ENCODE data around the gene GIGYF1. TPM values are rescaled to one million over a fixed set of nuclear protein-coding genes. Genes with fewer than 3 reads are reported as not detected.

GIGYF1 gene
- total and polyA plus RNA-seq, 2 donors from 2014 or later: 11.6 to 51.3 TPM

GRCh38 chr7:100680576-100681271 is 13.3 kb downstream of the GIGYF1 start:
- no peak overlapping the region for H3K27ac ChIP-seq (ENCODE audit: low read depth in 2 of 2, low read length in 2 of 2)
- H3K4me1 ChIP-seq (ENCODE audit: control insufficient read depth in 2 of 3, insufficient read depth in 2 of 3, low read depth in 1 of 3, low read length in 3 of 3): peaks cover 0 to 3% (median 0%) of the 10 kb centered on the region in 3 donors
- no peak overlapping the region for H3K4me3 ChIP-seq (ENCODE audit: low read length in 3 of 3)
- no peak for TF ChIP-seq CTCF (IDR thresholded peaks at IDR 0.05; ENCODE audit: borderline replicate concordance, extremely low read depth, insufficient read depth)
- intact Hi-C loops (cut with DNase I): loop anchor here (10.0 kb wide), 2 partner anchors 106 to 216 kb away; partner anchors contain the start of genes SAP25 and SPACDR
- H3K27me3 ChIP-seq (ENCODE audit: control insufficient read depth, insufficient read depth, low read length): no peaks in the 10 kb centered on the region
- no peak overlapping the region for H3K9ac ChIP-seq (ENCODE audit: low read length in 3 of 3)
- no peak for FAIRE-seq
- DNase-seq: peak in 2 of 5 donors; percentile 63 to 81
- H3K9me3 ChIP-seq (ENCODE audit: control insufficient read depth in 2 of 3, insufficient read depth in 1 of 3, low read length in 3 of 3): no peaks in the 10 kb centered on the region
- H3K36me3 ChIP-seq (ENCODE audit: control insufficient read depth in 2 of 3, insufficient read depth in 3 of 3, low read length in 3 of 3): peaks cover 2 to 32% (median 25%) of the 10 kb centered on the region in 3 donors

GRCh38 chr7:100679927-100680575 is 14.0 kb downstream of the GIGYF1 start:
- no peaks in the 10 kb centered on the region for H3K9me3 ChIP-seq (ENCODE audit: control insufficient read depth in 2 of 3, insufficient read depth in 1 of 3, low read length in 3 of 3)
- H3K9ac ChIP-seq (ENCODE audit: low read length in 3 of 3): no peak overlapping the region
- H3K27ac ChIP-seq (ENCODE audit: low read depth in 2 of 2, low read length in 2 of 2): no peak overlapping the region
- no peak for FAIRE-seq
- TF ChIP-seq CTCF (IDR thresholded peaks at IDR 0.05; ENCODE audit: borderline replicate concordance, extremely low read depth, insufficient read depth): no peak
- H3K4me3 ChIP-seq (ENCODE audit: low read length in 3 of 3): no peak overlapping the region
- peak in 2 of 5 donors; percentile 45 to 54 for DNase-seq
- no peaks in the 10 kb centered on the region for H3K27me3 ChIP-seq (ENCODE audit: control insufficient read depth, insufficient read depth, low read length)
- intact Hi-C loops (cut with DNase I): loop anchor here (10.0 kb wide), 2 partner anchors 105 to 215 kb away; partner anchors contain the start of genes SAP25 and SPACDR
- peaks cover 0 to 3% (median 0%) of the 10 kb centered on the region in 3 donors for H3K4me1 ChIP-seq (ENCODE audit: control insufficient read depth in 2 of 3, insufficient read depth in 2 of 3, low read depth in 1 of 3, low read length in 3 of 3)
- H3K36me3 ChIP-seq (ENCODE audit: control insufficient read depth in 2 of 3, insufficient read depth in 3 of 3, low read length in 3 of 3): peaks cover 0 to 26% (median 18%) of the 10 kb centered on the region in 3 donors

GRCh38 chr7:100679129-100679926 is 14.7 kb downstream of the GIGYF1 start:
- H3K36me3 ChIP-seq (ENCODE audit: control insufficient read depth in 2 of 3, insufficient read depth in 3 of 3, low read length in 3 of 3): peaks cover 0 to 24% (median 14%) of the 10 kb centered on the region in 3 donors
- no peak for FAIRE-seq
- intact Hi-C loops (cut with DNase I): no loop called here

More at GRCh38 chr7:100679129-100679926, 14.7 kb downstream of the GIGYF1 start:
- Histone ChIP-seq H3K4me1 (ENCODE audit: control insufficient read depth in 2 of 3, insufficient read depth in 2 of 3, low read depth in 1 of 3, low read length in 3 of 3) (peaks cover 0 to 3% (median 0%) of the 10 kb centered on the region in 3 donors), H3K9ac (ENCODE audit: low read length in 3 of 3) (no peak overlapping the region), H3K27me3 (ENCODE audit: control insufficient read depth, insufficient read depth, low read length) (no peaks in the 10 kb centered on the region), H3K27ac (ENCODE audit: low read depth in 2 of 2, low read length in 2 of 2) (no peak overlapping the region), H3K9me3 (ENCODE audit: control insufficient read depth in 2 of 3, insufficient read depth in 1 of 3, low read length in 3 of 3) (no peaks in the 10 kb centered on the region), H3K4me3 (ENCODE audit: low read length in 3 of 3) (no peak overlapping the region)
- peak in 2 of 5 donors; percentile 54 to 75 for DNase-seq
- TF ChIP-seq CTCF (IDR thresholded peaks at IDR 0.05; ENCODE audit: borderline replicate concordance, extremely low read depth, insufficient read depth): no peak
